ENCODE data around the gene TIGD6. TPM values are rescaled to one million over a fixed set of nuclear protein-coding genes. Genes with fewer than 3 reads are reported as not detected.

The TIGD6 gene
- total and polyA plus RNA-seq, 9 of the 15 experiments (the other 6 are each of a cell fraction or from before 2014, with no cell fraction given), result 1.8 to 6.3 (median 3.9) TPM

GRCh38 chr5:150000256-150000989 lies at the start of gene TIGD6, which contains the start of gene HMGXB3 (continued):
- TF ChIP-seq CEBPZ (IDR thresholded peaks at IDR 0.05; ENCODE audit: borderline replicate concordance, low read depth, low read length), result no peak
- TF ChIP-seq MBD2 (IDR thresholded peaks at IDR 0.05; ENCODE audit: borderline replicate concordance, low read depth), result peak; percentile 80; the same call in 1 of the 2 replicates
- TF ChIP-seq HMBOX1 (IDR thresholded peaks at IDR 0.05), result no peak
- 0 out of 2 replicates have a peak, but pooled peaks have one; percentile 20 for TF ChIP-seq HMGXB4 (CRISPR knock-in tag; IDR thresholded peaks at IDR 0.05)
- TF ChIP-seq ZNF445 (CRISPR knock-in tag; IDR thresholded peaks at IDR 0.05; ENCODE audit: low read depth), result no peak
- TF ChIP-seq DIDO1 (tag; IDR thresholded peaks at IDR 0.05; ENCODE audit: low read depth), result peak; percentile 90
- no peak for TF ChIP-seq ZC3H8 (IDR thresholded peaks at IDR 0.05)
- TF ChIP-seq SREBF1 (IDR thresholded peaks at IDR 0.05; ENCODE audit: borderline replicate concordance, low read depth, low read length), result peak; percentile 86; the same call in 1 of the 2 replicates
- TF ChIP-seq ADNP (tag; IDR thresholded peaks at IDR 0.05), result no peak
- TF ChIP-seq ZNF592 (IDR thresholded peaks at IDR 0.05), result peak; percentile 42; the same call in 1 of the 2 replicates
- TF ChIP-seq ZNF263 (CRISPR knock-in tag; IDR thresholded peaks at IDR 0.05; ENCODE audit: borderline replicate concordance), result 0 out of 2 replicates have a peak, but pooled peaks have one; percentile 26
- TF ChIP-seq TARDBP (IDR thresholded peaks at IDR 0.05), result 0 out of 2 replicates have a peak, but pooled peaks have one; percentile 46
- TF ChIP-seq HDAC1 (IDR thresholded peaks at IDR 0.05), result peak in 1 of 2 experiments; percentile 70; a peak in 2 of 4 replicates
- peak; percentile 99 for TF ChIP-seq POLR2G (IDR thresholded peaks at IDR 0.05; ENCODE audit: low read depth, low read length)
